ENCODE measurements around the gene RTBDN.

Gene RTBDN

GRCh38 chr19:12778017-12778904 lies 56.1 kb downstream of the RTBDN start:
- peak; percentile 63 for DNase-seq

- DNase-seq: peak; percentile 87
Measured at GRCh38 chr19:12777217-12778016, 57.0 kb downstream of the RTBDN start.
